GM12864 (cell line): ENCODE results near the gene NKX1-1.

Experiments used
- DNase-seq: peaks from one replicate; pipeline ENCODE4 v3.0.0-alpha.2; 2011; ENCODE audit warnings: low read depth
- H3K4me3 ChIP-seq: 2 replicates; pipeline ENCODE4 v1.5.1; 2011; ENCODE audit warnings: mild to moderate bottlenecking, low read depth, low read length, control low read depth
- CTCF ChIP-seq: IDR thresholded peaks from 2 replicates; pipeline ENCODE4 v1.5.1; 2011; ENCODE audit warnings: low read depth, mild to moderate bottlenecking, moderate library complexity, low read length, control low read depth, inconsistent platforms; ENCODE audit errors: missing control alignments

The NKX1-1 gene

DNA sequence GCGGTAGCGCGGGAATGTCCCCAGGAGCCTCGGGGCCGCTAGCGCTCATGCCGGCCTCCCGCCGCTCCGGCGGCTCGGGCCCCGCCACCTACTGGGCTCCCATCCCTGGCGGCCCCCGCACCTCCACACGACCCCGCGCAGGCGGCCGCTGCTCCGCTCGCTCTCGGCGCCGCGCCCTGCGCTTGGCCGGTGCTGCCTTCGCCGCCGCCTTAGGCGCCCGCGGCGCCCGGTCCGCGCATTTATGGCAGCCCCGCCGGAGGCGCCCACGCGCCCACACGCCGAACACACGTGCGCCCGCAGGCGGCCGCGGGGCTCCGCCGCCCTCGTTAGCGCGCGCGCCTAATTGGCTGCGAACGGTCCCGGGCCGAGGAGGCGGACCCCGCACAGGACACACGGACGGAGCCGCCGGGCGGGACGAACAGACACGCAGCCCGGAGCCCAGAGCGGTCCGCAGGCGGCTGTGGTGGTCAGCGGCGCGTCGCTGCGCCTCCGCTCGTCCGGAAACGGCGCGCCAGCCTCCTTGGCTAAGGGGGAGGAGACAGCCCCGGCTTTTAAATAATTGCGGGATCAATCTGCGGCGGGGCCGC lies at the start of gene NKX1-1:
TSS of gene NKX1-1 (minus strand) at position 49 of the 587 bp plus-strand sequence. CDS start at position 49, 0 bp downstream.
- TF ChIP-seq CTCF, result no peak
- no peak within 1 kb of the TSS for H3K4me3 ChIP-seq
- DNase-seq, result no peak

- DNase-seq, result no peak
- H3K4me3 ChIP-seq, result no peak overlapping the region
- TF ChIP-seq CTCF, result no peak
Measured at GRCh38 chr4:1453731-1454130, 47.5 kb upstream of the NKX1-1 start.

GRCh38 chr4:1452431-1453051 lies 46.3 kb upstream of the NKX1-1 start:
- no peak overlapping the region for H3K4me3 ChIP-seq
- TF ChIP-seq CTCF, result no peak
- DNase-seq, result no peak

DNA sequence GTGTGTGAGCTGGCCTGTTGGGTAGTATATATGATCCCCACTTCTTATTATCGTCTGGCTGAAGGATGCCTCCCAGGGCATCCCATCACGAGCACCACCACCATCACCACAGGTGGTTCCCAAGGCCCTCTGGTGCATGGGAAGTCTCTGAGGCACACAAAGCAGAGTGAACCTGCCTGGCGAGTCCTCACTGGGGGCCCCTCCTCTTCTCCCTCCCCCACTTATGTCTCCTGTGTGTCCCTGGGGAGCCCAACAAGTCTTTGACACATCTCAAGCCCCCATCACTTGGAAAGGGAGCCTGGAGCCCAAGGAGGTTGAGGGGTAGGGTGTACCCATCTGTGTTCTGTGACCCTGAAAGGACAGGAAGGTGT lies 45.5 kb upstream of the NKX1-1 start:
- H3K4me3 ChIP-seq, result no peak overlapping the region
- TF ChIP-seq CTCF, result no peak
- DNase-seq, result no peak

DNA sequence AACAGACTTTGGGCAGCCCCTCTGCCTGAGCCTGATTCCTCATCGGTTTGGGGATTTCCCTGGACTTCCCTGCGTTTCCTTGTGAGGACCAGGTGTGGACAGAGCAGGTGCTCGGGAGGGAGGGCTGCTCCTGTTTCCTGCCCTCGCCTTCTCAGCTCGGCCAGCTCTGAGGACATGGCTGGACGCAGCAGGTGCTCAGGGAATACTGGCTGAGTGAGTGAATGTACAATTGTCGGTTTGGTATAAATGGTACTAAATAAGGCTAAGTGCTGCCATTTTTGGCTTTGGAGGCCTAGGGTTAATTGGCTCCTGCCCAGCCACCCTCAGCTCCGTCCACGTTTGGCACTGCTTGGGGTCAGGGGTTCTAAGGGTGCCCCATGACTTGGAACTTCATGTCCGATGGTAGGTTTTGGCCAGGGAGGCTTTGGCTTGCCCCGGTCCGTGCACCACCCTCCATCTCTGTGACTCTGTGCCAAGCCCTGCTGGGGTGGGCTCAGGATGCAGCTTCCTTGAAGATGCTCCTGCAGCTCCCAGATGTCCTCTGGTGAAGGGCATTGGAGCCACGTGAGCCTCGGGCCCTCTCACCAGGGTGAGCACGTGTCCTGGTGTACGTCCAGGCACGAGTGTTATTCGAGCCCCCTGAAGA lies 45.0 kb upstream of the NKX1-1 start:
- no peak for DNase-seq

More for the DNA sequence above, 45.0 kb upstream of the NKX1-1 start:
- H3K4me3 ChIP-seq, result no peak overlapping the region
- TF ChIP-seq CTCF, result no peak
